Measurements from ENCODE around the gene BICC1. TPM values are rescaled to one million over a fixed set of nuclear protein-coding genes. Genes with fewer than 3 reads are reported as not detected.

The BICC1 gene
- total RNA-seq, 1 donor from 2014 or later: 15.2 TPM

GRCh38 chr10:58747687-58748086, 235.0 kb downstream of the BICC1 start:
- no peaks in the 10 kb centered on the region for H3K27me3 Mint-ChIP-seq
- no peaks in the 10 kb centered on the region for H3K9me3 Mint-ChIP-seq
- peaks cover 3% of the 10 kb centered on the region for H3K36me3 Mint-ChIP-seq
- TF ChIP-seq CTCF (conservative IDR thresholded peaks at IDR 0.05): no peak
- DNase-seq (ENCODE audit: extremely low spot score, unreplicated experiment): no peak
- H3K4me3 Mint-ChIP-seq: no peak overlapping the region
- no peak overlapping the region for H3K27ac Mint-ChIP-seq
- peaks cover 33% of the 10 kb centered on the region for H3K4me1 Mint-ChIP-seq (ENCODE audit: unreplicated experiment)

- no peaks in the 10 kb centered on the region for H3K9me3 Mint-ChIP-seq
- H3K36me3 Mint-ChIP-seq: no peaks in the 10 kb centered on the region
- H3K27ac Mint-ChIP-seq: no peak overlapping the region
- H3K27me3 Mint-ChIP-seq: no peaks in the 10 kb centered on the region
- H3K4me1 Mint-ChIP-seq (ENCODE audit: unreplicated experiment): peaks cover 47% of the 10 kb centered on the region
- TF ChIP-seq CTCF (conservative IDR thresholded peaks at IDR 0.05): no peak
- H3K4me3 Mint-ChIP-seq: no peak overlapping the region
- DNase-seq (ENCODE audit: extremely low spot score, unreplicated experiment): no peak
Measured at GRCh38 chr10:58752665-58753064, 240.0 kb downstream of the BICC1 start.

GRCh38 chr10:58753425-58753824, 240.8 kb downstream of the BICC1 start:
- Mint-ChIP-seq H3K4me1 (ENCODE audit: unreplicated experiment) (peaks cover 52% of the 10 kb centered on the region), H3K4me3 (no peak overlapping the region), H3K36me3 (no peaks in the 10 kb centered on the region), H3K27me3 (no peaks in the 10 kb centered on the region), H3K27ac (no peak overlapping the region), H3K9me3 (no peaks in the 10 kb centered on the region)
- no peak for TF ChIP-seq CTCF (conservative IDR thresholded peaks at IDR 0.05)
- DNase-seq (ENCODE audit: extremely low spot score, unreplicated experiment): no peak

GRCh38 chr10:58754469-58755339, 242.0 kb downstream of the BICC1 start:
- Mint-ChIP-seq H3K27ac (peak overlapping the region; percentile 68), H3K4me3 (peak overlapping the region; percentile 3), H3K4me1 (ENCODE audit: unreplicated experiment) (peaks cover 53% of the 10 kb centered on the region), H3K9me3 (no peaks in the 10 kb centered on the region), H3K27me3 (no peaks in the 10 kb centered on the region), H3K36me3 (no peaks in the 10 kb centered on the region)
- TF ChIP-seq CTCF (conservative IDR thresholded peaks at IDR 0.05): no peak
- DNase-seq (ENCODE audit: extremely low spot score, unreplicated experiment): no peak

GRCh38 chr10:58755340-58755610, 242.6 kb downstream of the BICC1 start:
- Mint-ChIP-seq H3K27me3 (no peaks in the 10 kb centered on the region), H3K36me3 (no peaks in the 10 kb centered on the region), H3K4me1 (ENCODE audit: unreplicated experiment) (peaks cover 49% of the 10 kb centered on the region), H3K27ac (peak overlapping the region; percentile 65), H3K4me3 (no peak overlapping the region), H3K9me3 (no peaks in the 10 kb centered on the region)
- DNase-seq (ENCODE audit: extremely low spot score, unreplicated experiment): no peak
- TF ChIP-seq CTCF (conservative IDR thresholded peaks at IDR 0.05): no peak

Data from type B pancreatic cell (in vitro differentiated cells).